ENCODE measurements around the gene REV3L.

REV3L gene

DNA sequence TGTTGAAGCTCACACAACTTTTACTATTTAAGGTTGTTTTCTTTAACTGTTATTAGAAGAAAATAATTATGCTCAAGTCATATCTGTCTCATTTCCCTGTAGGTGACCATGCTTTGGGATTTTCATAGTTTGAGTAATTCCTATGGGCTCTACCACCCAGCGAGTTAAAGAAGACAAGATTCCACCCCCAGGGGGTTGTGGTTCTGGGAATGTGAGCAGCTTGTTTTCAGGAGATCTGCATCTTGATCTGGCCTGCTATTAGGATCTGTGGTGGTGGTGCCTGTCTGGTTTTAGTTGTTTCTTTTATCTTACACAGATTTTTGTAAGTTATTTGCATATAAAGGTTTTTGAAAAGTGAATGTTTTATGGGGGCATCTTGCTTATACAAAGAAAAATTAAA lies 20.2 kb upstream of the REV3L start:
- H3K36me3 ChIP-seq (ENCODE audit: insufficient read depth, low read length) = no peaks in the 10 kb centered on the region
- H3K4me1 ChIP-seq (ENCODE audit: insufficient read depth, low read length, poor library complexity, severe bottlenecking) = peaks cover 13% of the 10 kb centered on the region
- H3K79me2 ChIP-seq (ENCODE audit: insufficient read depth, low read length) = peaks cover 42% of the 10 kb centered on the region
- no peaks in the 10 kb centered on the region for H4K20me1 ChIP-seq (ENCODE audit: insufficient read depth, low read length, poor library complexity, severe bottlenecking)
- H3K9ac ChIP-seq (ENCODE audit: low read depth, low read length, poor library complexity, severe bottlenecking) = no peak overlapping the region
- no peak overlapping the region for H3K4me3 ChIP-seq (ENCODE audit: low read length, poor library complexity, severe bottlenecking)
- H3K9me2 ChIP-seq (replicated peaks; ENCODE audit: low read depth, low read length) = no peaks in the 10 kb centered on the region
- no peaks in the 10 kb centered on the region for H3K27me3 ChIP-seq (ENCODE audit: insufficient read depth, low read length, poor library complexity, severe bottlenecking)
- no peak overlapping the region for H3K4me2 ChIP-seq (ENCODE audit: low read depth, low read length, poor library complexity, severe bottlenecking)
- H3K9me3 ChIP-seq (ENCODE audit: insufficient read depth, low read depth, low read length) = no peaks in the 10 kb centered on the region
- H3F3A ChIP-seq (ENCODE audit: low read depth) = no peaks in the 10 kb centered on the region
- TF ChIP-seq, protein P1, sequence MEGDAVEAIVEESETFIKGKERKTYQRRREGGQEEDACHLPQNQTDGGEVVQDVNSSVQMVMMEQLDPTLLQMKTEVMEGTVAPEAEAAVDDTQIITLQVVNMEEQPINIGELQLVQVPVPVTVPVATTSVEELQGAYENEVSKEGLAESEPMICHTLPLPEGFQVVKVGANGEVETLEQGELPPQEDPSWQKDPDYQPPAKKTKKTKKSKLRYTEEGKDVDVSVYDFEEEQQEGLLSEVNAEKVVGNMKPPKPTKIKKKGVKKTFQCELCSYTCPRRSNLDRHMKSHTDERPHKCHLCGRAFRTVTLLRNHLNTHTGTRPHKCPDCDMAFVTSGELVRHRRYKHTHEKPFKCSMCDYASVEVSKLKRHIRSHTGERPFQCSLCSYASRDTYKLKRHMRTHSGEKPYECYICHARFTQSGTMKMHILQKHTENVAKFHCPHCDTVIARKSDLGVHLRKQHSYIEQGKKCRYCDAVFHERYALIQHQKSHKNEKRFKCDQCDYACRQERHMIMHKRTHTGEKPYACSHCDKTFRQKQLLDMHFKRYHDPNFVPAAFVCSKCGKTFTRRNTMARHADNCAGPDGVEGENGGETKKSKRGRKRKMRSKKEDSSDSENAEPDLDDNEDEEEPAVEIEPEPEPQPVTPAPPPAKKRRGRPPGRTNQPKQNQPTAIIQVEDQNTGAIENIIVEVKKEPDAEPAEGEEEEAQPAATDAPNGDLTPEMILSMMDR (conservative IDR thresholded peaks at IDR 0.05; ENCODE audit: low read length) = no peak
- TF ChIP-seq EZH2phosphoT487 (IDR thresholded peaks at IDR 0.05; ENCODE audit: borderline replicate concordance) = no peak
- no peak overlapping the region for H2AFZ ChIP-seq (ENCODE audit: low read length)

DNA sequence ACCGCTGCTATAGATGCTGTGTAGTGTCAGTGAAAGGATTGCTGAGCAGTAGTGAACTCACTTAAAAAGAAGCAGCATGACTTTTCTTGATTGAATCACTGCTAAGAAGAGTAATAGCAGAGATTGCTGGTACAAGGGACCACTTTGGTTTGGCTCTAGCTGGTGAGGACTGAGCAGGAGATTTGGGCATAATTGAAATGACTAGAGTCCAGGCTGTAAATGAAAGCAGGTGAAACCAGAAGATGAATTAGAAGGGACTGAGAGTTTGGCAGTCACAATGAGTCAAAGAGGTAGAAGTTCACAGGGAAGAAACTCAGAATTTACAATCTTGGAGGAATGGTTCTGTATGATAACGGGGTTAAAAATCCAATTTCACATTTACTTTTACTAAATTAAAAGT lies 19.1 kb upstream of the REV3L start:
- TF ChIP-seq, protein P1 (conservative IDR thresholded peaks at IDR 0.05; ENCODE audit: low read length) = no peak
- no peak for TF ChIP-seq EZH2phosphoT487 (IDR thresholded peaks at IDR 0.05; ENCODE audit: borderline replicate concordance)
- H3F3A ChIP-seq (ENCODE audit: low read depth) = no peaks in the 10 kb centered on the region
- no peak overlapping the region for H3K4me3 ChIP-seq (ENCODE audit: low read length, poor library complexity, severe bottlenecking)
- H3K36me3 ChIP-seq (ENCODE audit: insufficient read depth, low read length) = no peaks in the 10 kb centered on the region
- H2AFZ ChIP-seq (ENCODE audit: low read length) = no peak overlapping the region
- no peaks in the 10 kb centered on the region for H3K9me3 ChIP-seq (ENCODE audit: insufficient read depth, low read depth, low read length)
- H3K27me3 ChIP-seq (ENCODE audit: insufficient read depth, low read length, poor library complexity, severe bottlenecking) = no peaks in the 10 kb centered on the region
- H3K9ac ChIP-seq (ENCODE audit: low read depth, low read length, poor library complexity, severe bottlenecking) = no peak overlapping the region
- no peak overlapping the region for H3K4me2 ChIP-seq (ENCODE audit: low read depth, low read length, poor library complexity, severe bottlenecking)
- H3K9me2 ChIP-seq (replicated peaks; ENCODE audit: low read depth, low read length) = no peaks in the 10 kb centered on the region
- no peaks in the 10 kb centered on the region for H4K20me1 ChIP-seq (ENCODE audit: insufficient read depth, low read length, poor library complexity, severe bottlenecking)
- peaks cover 13% of the 10 kb centered on the region for H3K4me1 ChIP-seq (ENCODE audit: insufficient read depth, low read length, poor library complexity, severe bottlenecking)
- H3K79me2 ChIP-seq (ENCODE audit: insufficient read depth, low read length) = peaks cover 39% of the 10 kb centered on the region

DNA sequence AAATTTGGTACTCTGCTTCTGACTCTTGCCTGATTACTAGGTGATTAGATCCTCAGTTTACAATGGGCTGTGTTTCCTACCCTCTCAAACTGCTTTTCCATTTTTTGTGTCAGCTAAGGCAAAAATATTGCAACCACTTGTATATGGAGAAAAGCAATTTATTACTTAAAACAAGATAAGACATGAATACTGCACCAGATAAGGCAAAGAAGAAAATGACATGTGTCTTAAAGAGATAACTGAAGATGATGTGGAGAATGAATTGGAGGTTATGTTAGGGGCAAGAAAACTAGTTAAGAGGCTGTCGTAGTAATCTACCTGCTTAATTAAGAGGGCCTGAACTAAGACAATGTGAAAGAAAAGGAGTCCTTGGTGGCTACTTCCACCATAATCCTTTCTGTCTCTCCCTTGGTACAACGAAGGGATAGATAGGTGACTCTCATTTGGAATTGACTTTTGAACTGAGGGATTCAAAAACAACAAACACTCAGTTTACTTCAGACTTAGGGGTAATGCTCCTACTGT lies 16.3 kb upstream of the REV3L start:
- H3F3A ChIP-seq (ENCODE audit: low read depth) = no peaks in the 10 kb centered on the region
- H3K27me3 ChIP-seq (ENCODE audit: insufficient read depth, low read length, poor library complexity, severe bottlenecking) = no peaks in the 10 kb centered on the region
- no peaks in the 10 kb centered on the region for H3K9me2 ChIP-seq (replicated peaks; ENCODE audit: low read depth, low read length)
- no peak overlapping the region for H2AFZ ChIP-seq (ENCODE audit: low read length)
- TF ChIP-seq, protein P1 (conservative IDR thresholded peaks at IDR 0.05; ENCODE audit: low read length) = no peak
- no peaks in the 10 kb centered on the region for H3K36me3 ChIP-seq (ENCODE audit: insufficient read depth, low read length)
- H3K4me2 ChIP-seq (ENCODE audit: low read depth, low read length, poor library complexity, severe bottlenecking) = no peak overlapping the region
- H4K20me1 ChIP-seq (ENCODE audit: insufficient read depth, low read length, poor library complexity, severe bottlenecking) = peaks cover 3% of the 10 kb centered on the region
- H3K9ac ChIP-seq (ENCODE audit: low read depth, low read length, poor library complexity, severe bottlenecking) = no peak overlapping the region
- H3K79me2 ChIP-seq (ENCODE audit: insufficient read depth, low read length) = peaks cover 52% of the 10 kb centered on the region
- H3K4me1 ChIP-seq (ENCODE audit: insufficient read depth, low read length, poor library complexity, severe bottlenecking) = peaks cover 24% of the 10 kb centered on the region
- no peaks in the 10 kb centered on the region for H3K9me3 ChIP-seq (ENCODE audit: insufficient read depth, low read depth, low read length)
- no peak overlapping the region for H3K4me3 ChIP-seq (ENCODE audit: low read length, poor library complexity, severe bottlenecking)

Measured in Loucy (cell line).